Naive thymus-derived CD4-positive, alpha-beta T cell (primary cell): ENCODE data around the gene NAP1L1. TPM values are rescaled to one million over a fixed set of nuclear protein-coding genes. Genes with fewer than 3 reads are reported as not detected.

Experiments used
- ATAC-seq: fragments of 150-1000 bp; cut with Tn5 transposase; 2 replicates; pipeline ENCODE4 v1.10.0; 2021; ENCODE audit warnings: mild to moderate bottlenecking, moderate library complexity
- CTCF ChIA-PET: fragments of 350-600 bp; sonication (Branson Sonifier 250); formaldehyde crosslinking; loops from one replicate; lab custom pipeline; 2021; ENCODE audit warnings: antibody characterized with exemption; lab: Charles Lee
- POLR2A ChIA-PET: fragments of 350-600 bp; sonication (Branson Sonifier 250); formaldehyde crosslinking; loops from one replicate; lab custom pipeline; 2021; ENCODE audit warnings: antibody characterized with exemption, inconsistent platforms; lab: Charles Lee
- DNase-seq, 9 donors: peaks; one replicate each; pipeline versions ENCODE4 v3.0.0 to v3.0.0-alpha.2; 2020 to 2022; ENCODE audit warnings: mixed read lengths in 1 of 9
- H3K27ac ChIP-seq: one replicate; pipeline ENCODE4 v1.7.0; 2013; ENCODE audit warnings: mild to moderate bottlenecking, low read depth, low read length, moderate library complexity
- H3K27me3 ChIP-seq, 2 donors: one replicate each; pipeline ENCODE4 v1.7.0; 2013; ENCODE audit warnings: low read length in 2 of 2, mild to moderate bottlenecking in 2 of 2, moderate library complexity in 2 of 2; ENCODE audit not compliant: control insufficient read depth in 2 of 2, insufficient read depth in 2 of 2
- H3K36me3 ChIP-seq, 3 experiments: 1 replicate in 2 of 3; 2 replicates in 1 of 3; pipeline ENCODE4 v1.7.0; 2013; ENCODE audit warnings: low read length in 3 of 3, mild to moderate bottlenecking in 3 of 3, moderate library complexity in 1 of 3; ENCODE audit not compliant: insufficient read depth in 3 of 3, control insufficient read depth in 2 of 3
- H3K4me1 ChIP-seq, 2 donors: one replicate each; pipeline ENCODE4 v1.7.0; 2013; ENCODE audit warnings: low read length in 2 of 2, mild to moderate bottlenecking in 2 of 2, moderate library complexity in 1 of 2; ENCODE audit not compliant: control insufficient read depth in 2 of 2, insufficient read depth in 2 of 2
- H3K4me3 ChIP-seq: 2 replicates; pipeline ENCODE4 v1.7.0; 2013; ENCODE audit warnings: mild to moderate bottlenecking, low read length
- H3K9me3 ChIP-seq, 3 experiments: 1 replicate in 2 of 3; 2 replicates in 1 of 3; pipeline ENCODE4 v1.7.0; 2013; ENCODE audit warnings: low read length in 3 of 3; ENCODE audit not compliant: control insufficient read depth in 2 of 3
- H3K27ac Mint-ChIP-seq, 9 donors: one replicate each; pipeline ENCODE4 v1.8.0; 2020 to 2022; ENCODE audit warnings: mixed read lengths in 9 of 9, mild to moderate bottlenecking in 8 of 9, moderate library complexity in 5 of 9, inconsistent platforms in 2 of 9
- H3K27me3 Mint-ChIP-seq, 5 donors: one replicate each; pipeline ENCODE4 v1.8.0; 2021 to 2022; ENCODE audit warnings: mixed read lengths in 5 of 5, mild to moderate bottlenecking in 1 of 5
- H3K36me3 Mint-ChIP-seq, 5 donors: one replicate each; pipeline ENCODE4 v1.8.0; 2020 to 2022; ENCODE audit warnings: mixed read lengths in 5 of 5, mild to moderate bottlenecking in 3 of 5, inconsistent platforms in 1 of 5
- H3K4me1 Mint-ChIP-seq, 7 donors: one replicate each; pipeline ENCODE4 v1.8.0; 2020 to 2022; ENCODE audit warnings: mixed read lengths in 7 of 7, mild to moderate bottlenecking in 3 of 7, inconsistent platforms in 1 of 7
- H3K4me3 Mint-ChIP-seq, 10 donors: one replicate each; pipeline ENCODE4 v1.8.0; 2020 to 2022; ENCODE audit warnings: mild to moderate bottlenecking in 10 of 10, mixed read lengths in 10 of 10, moderate library complexity in 6 of 10, inconsistent platforms in 2 of 10
- H3K9me3 Mint-ChIP-seq, 11 donors: one replicate each; pipeline ENCODE4 v1.8.0; 2020 to 2022; ENCODE audit warnings: mixed read lengths in 11 of 11, mild to moderate bottlenecking in 4 of 11, inconsistent platforms in 1 of 11, moderate library complexity in 1 of 11
- intact Hi-C, 2 donors: fragments of 100-400 bp; cut with micrococcal nuclease; formaldehyde crosslinking; loops; one replicate each; pipeline ENCODE4 v1.15.1; 2023
- polyA plus RNA-seq, 2 donors: library from polyadenylated mRNA; unstranded; fragments of 300-500 nt; fragmentation: Illumina TruSeq; gene quantifications; one replicate each; pipeline ENCODE4 v1.2.3, GENCODE V29; 2021
- total RNA-seq, 6 experiments: library from RNA in 5 of 6; stranded (reverse) in 5 of 6; gene quantifications; 1 replicate in 5 of 6; 2 replicates in 1 of 6; pipeline ENCODE4 v1.2.3 and lab custom pipeline; 2021 to 2026

NAP1L1 gene
- total and polyA plus RNA-seq, 7 experiments from 2014 or later = 172 to 862 (median 557) TPM

- H3K4me3 Mint-ChIP-seq = no peak overlapping the region
- H3K9me3 Mint-ChIP-seq = no peaks in the 10 kb centered on the region
- Histone ChIP-seq H3K27ac (no peak overlapping the region), H3K4me1 (no peaks in the 10 kb centered on the region), H3K4me3 (no peak overlapping the region), H3K36me3 (no peaks in the 10 kb centered on the region), H3K27me3 (no peaks in the 10 kb centered on the region), H3K9me3 (no peaks in the 10 kb centered on the region)
- intact Hi-C loops = no loop called here
- H3K4me1 Mint-ChIP-seq = no peaks in the 10 kb centered on the region
- H3K27me3 Mint-ChIP-seq = peaks cover 0 to 8% (median 0%) of the 10 kb centered on the region in 5 donors
- ChIA-PET POLR2A (no interaction called here), CTCF (no interaction called here)
- no peak overlapping the region for H3K27ac Mint-ChIP-seq
- DNase-seq (no peak), ATAC-seq (no peak)
- H3K36me3 Mint-ChIP-seq = no peaks in the 10 kb centered on the region
Measured at GRCh38 chr12:76117067-76117691, 32.7 kb upstream of the NAP1L1 start.

GRCh38 chr12:76113800-76114757, 29.6 kb upstream of the NAP1L1 start:
- Mint-ChIP-seq H3K27me3 (peaks cover 0 to 18% (median 0%) of the 10 kb centered on the region in 5 donors), H3K9me3 (no peaks in the 10 kb centered on the region), H3K27ac (no peak overlapping the region), H3K4me3 (no peak overlapping the region), H3K4me1 (peaks cover 0 to 3% (median 0%) of the 10 kb centered on the region in 7 donors), H3K36me3 (no peaks in the 10 kb centered on the region)
- Histone ChIP-seq H3K9me3 (no peaks in the 10 kb centered on the region), H3K27ac (no peak overlapping the region), H3K27me3 (no peaks in the 10 kb centered on the region), H3K4me1 (no peaks in the 10 kb centered on the region), H3K4me3 (no peak overlapping the region), H3K36me3 (no peaks in the 10 kb centered on the region)
- ChIA-PET POLR2A (no interaction called here), CTCF (no interaction called here)
- no peak for ATAC-seq
- intact Hi-C loops = no loop called here
- no peak for DNase-seq

GRCh38 chr12:76111209-76111749, 26.8 kb upstream of the NAP1L1 start:
- intact Hi-C loops = no loop called here
- Histone ChIP-seq H3K27ac (no peak overlapping the region), H3K4me1 (no peaks in the 10 kb centered on the region), H3K9me3 (no peaks in the 10 kb centered on the region), H3K36me3 (no peaks in the 10 kb centered on the region), H3K27me3 (no peaks in the 10 kb centered on the region), H3K4me3 (no peak overlapping the region)
- DNase-seq (no peak), ATAC-seq (no peak)
- ChIA-PET CTCF (interaction anchor here (0.7 kb wide), 2 partner anchors 87 to 847 kb away, joined by 3 read pairs; no protein-coding TSS in a partner anchor), POLR2A (no interaction called here)
- no peak overlapping the region for H3K4me3 Mint-ChIP-seq
- peaks cover 0 to 3% (median 0%) of the 10 kb centered on the region in 7 donors for H3K4me1 Mint-ChIP-seq
- H3K27me3 Mint-ChIP-seq = peaks cover 0 to 19% (median 2%) of the 10 kb centered on the region in 5 donors
- H3K27ac Mint-ChIP-seq = no peak overlapping the region
- no peaks in the 10 kb centered on the region for H3K36me3 Mint-ChIP-seq
- no peaks in the 10 kb centered on the region for H3K9me3 Mint-ChIP-seq

GRCh38 chr12:76109879-76110278, 25.4 kb upstream of the NAP1L1 start:
- Histone ChIP-seq H3K4me3 (no peak overlapping the region), H3K36me3 (no peaks in the 10 kb centered on the region), H3K27ac (no peak overlapping the region), H3K27me3 (no peaks in the 10 kb centered on the region), H3K4me1 (no peaks in the 10 kb centered on the region), H3K9me3 (no peaks in the 10 kb centered on the region)
- H3K4me1 Mint-ChIP-seq = peaks cover 0 to 3% (median 0%) of the 10 kb centered on the region in 7 donors
- no peak overlapping the region for H3K27ac Mint-ChIP-seq
- H3K9me3 Mint-ChIP-seq = no peaks in the 10 kb centered on the region
- H3K27me3 Mint-ChIP-seq = peaks cover 0 to 21% (median 5%) of the 10 kb centered on the region in 5 donors
- ChIA-PET CTCF (interaction anchor here (0.6 to 0.7 kb wide), 2 partner anchors 84 to 484 kb away, joined by 4 to 5 read pairs; no protein-coding TSS in a partner anchor), POLR2A (no interaction called here)
- H3K36me3 Mint-ChIP-seq = no peaks in the 10 kb centered on the region
- ATAC-seq (no peak), DNase-seq (no peak)
- H3K4me3 Mint-ChIP-seq = no peak overlapping the region
- intact Hi-C loops = no loop called here

- H3K36me3 Mint-ChIP-seq = no peaks in the 10 kb centered on the region
- peaks cover 0 to 3% (median 0%) of the 10 kb centered on the region in 7 donors for H3K4me1 Mint-ChIP-seq
- no peaks in the 10 kb centered on the region for H3K36me3 ChIP-seq
- ATAC-seq (no peak), DNase-seq (no peak)
- H3K27me3 Mint-ChIP-seq = peaks cover 0 to 19% (median 5%) of the 10 kb centered on the region in 5 donors
- no peak overlapping the region for H3K4me3 Mint-ChIP-seq
- no peaks in the 10 kb centered on the region for H3K9me3 ChIP-seq
- intact Hi-C loops = no loop called here
- no peaks in the 10 kb centered on the region for H3K27me3 ChIP-seq
- CTCF ChIA-PET = no interaction called here
- no peak overlapping the region for H3K4me3 ChIP-seq
- H3K4me1 ChIP-seq = no peaks in the 10 kb centered on the region
- POLR2A ChIA-PET = no interaction called here
- H3K9me3 Mint-ChIP-seq = no peaks in the 10 kb centered on the region
- no peak overlapping the region for H3K27ac ChIP-seq
- H3K27ac Mint-ChIP-seq = no peak overlapping the region
Measured at GRCh38 chr12:76108356-76108755, 23.9 kb upstream of the NAP1L1 start.

- no peak overlapping the region for H3K4me3 Mint-ChIP-seq
- H3K9me3 ChIP-seq = no peaks in the 10 kb centered on the region
- no peaks in the 10 kb centered on the region for H3K27me3 ChIP-seq
- H3K4me1 Mint-ChIP-seq = peaks cover 0 to 3% (median 0%) of the 10 kb centered on the region in 7 donors
- CTCF ChIA-PET = no interaction called here
- H3K4me1 ChIP-seq = no peaks in the 10 kb centered on the region
- H3K27ac ChIP-seq = no peak overlapping the region
- ATAC-seq = no peak
- no peak for DNase-seq
- POLR2A ChIA-PET = no interaction called here
- H3K27ac Mint-ChIP-seq = no peak overlapping the region
- no peak overlapping the region for H3K4me3 ChIP-seq
- no peaks in the 10 kb centered on the region for H3K36me3 ChIP-seq
- H3K36me3 Mint-ChIP-seq = no peaks in the 10 kb centered on the region
- intact Hi-C loops = no loop called here
- H3K27me3 Mint-ChIP-seq = peaks cover 0 to 25% (median 7%) of the 10 kb centered on the region in 5 donors
- H3K9me3 Mint-ChIP-seq = no peaks in the 10 kb centered on the region
Measured at GRCh38 chr12:76106631-76107030, 22.1 kb upstream of the NAP1L1 start.
